B cell (primary cell): Measurements from ENCODE around the gene HOXB4. TPM values are rescaled to one million over a fixed set of nuclear protein-coding genes. Genes with fewer than 3 reads are reported as not detected.
A peak's percentile ranks its signal among the peaks of the same experiment; 100 is the strongest.

Experiments
- ATAC-seq: fragments of 200-7000 bp; cut with Tn5 transposase; one replicate; pipeline ENCODE4 v1.10.0; 2021; ENCODE audit warnings: low read depth, mild to moderate bottlenecking, moderate number of reproducible peaks, moderate library complexity
- CTCF ChIA-PET: fragments of 350-600 bp; sonication (Branson Sonifier 250); formaldehyde crosslinking; loops from one replicate; lab custom pipeline; 2021; ENCODE audit warnings: antibody characterized with exemption, inconsistent platforms; lab: Charles Lee
- POLR2A ChIA-PET: fragments of 350-600 bp; sonication (Branson Sonifier 250); formaldehyde crosslinking; loops from one replicate; lab custom pipeline; 2021; ENCODE audit warnings: antibody characterized with exemption; lab: Charles Lee
- DNase-seq: peaks from one replicate; pipeline ENCODE4 v3.0.0; 2013
- H2AFZ ChIP-seq: 2 replicates; pipeline ENCODE4 v1.6.1; 2012; ENCODE audit warnings: mild to moderate bottlenecking, low read depth, low read length; ENCODE audit not compliant: insufficient read depth, poor library complexity, severe bottlenecking
- H3K27ac ChIP-seq, 2 donors: 1 replicate in 1 of 2; 2 replicates in 1 of 2; pipeline ENCODE4 v1.5.1; 2012 to 2013; ENCODE audit warnings: low read length in 2 of 2, mild to moderate bottlenecking in 2 of 2, moderate library complexity in 1 of 2
- H3K27me3 ChIP-seq, 4 experiments: fragments of 200-600 bp in 1 of 4; sonication (generic) in 1 of 4; replicated peaks in 1 of 4; 1 replicate in 2 of 4; 2 replicates in 2 of 4; pipeline versions ENCODE4 v1.6.1 to v1.7.0; 2013 to 2016; ENCODE audit warnings: low read length in 3 of 4, mild to moderate bottlenecking in 2 of 4, mixed read lengths in 1 of 4, moderate library complexity in 1 of 4; ENCODE audit not compliant: insufficient read depth in 4 of 4, control insufficient read depth in 3 of 4; ENCODE audit errors: control extremely low read depth in 1 of 4
- H3K36me3 ChIP-seq, 2 experiments: replicated peaks in 1 of 2; 1 replicate in 1 of 2; 2 replicates in 1 of 2; pipeline versions ENCODE4 v1.6.1 to v1.7.1; 2013; ENCODE audit warnings: low read length in 1 of 2; ENCODE audit not compliant: insufficient read depth in 2 of 2, control insufficient read depth in 1 of 2; ENCODE audit errors: control extremely low read depth in 1 of 2, extremely low read depth in 1 of 2
- H3K4me1 ChIP-seq, 2 donors: fragments of 200-600 bp in 1 of 2; sonication (generic) in 1 of 2; 1 replicate in 1 of 2; 2 replicates in 1 of 2; pipeline versions ENCODE4 v1.5.1 to v1.6.1; 2013 to 2017; ENCODE audit warnings: low read length in 2 of 2; ENCODE audit not compliant: control insufficient read depth in 2 of 2, insufficient read depth in 2 of 2
- H3K4me2 ChIP-seq: replicated peaks from 2 replicates; pipeline ENCODE3; 2012; ENCODE audit warnings: mild to moderate bottlenecking, low read depth, low read length; ENCODE audit not compliant: poor library complexity, severe bottlenecking
- H3K4me3 ChIP-seq, 5 experiments: fragments of 200-600 bp in 1 of 5; sonication (generic) in 1 of 5; 1 replicate in 3 of 5; 2 replicates in 2 of 5; pipeline versions ENCODE4 v1.5.1 to v1.7.0; 2011 to 2016; ENCODE audit warnings: low read length in 4 of 5, mild to moderate bottlenecking in 4 of 5, low read depth in 2 of 5, control low read depth in 1 of 5, moderate library complexity in 1 of 5; ENCODE audit not compliant: insufficient read depth in 1 of 5; ENCODE audit errors: control extremely low read depth in 1 of 5, extremely low read depth in 1 of 5
- H3K79me2 ChIP-seq: fragments of 200-600 bp; sonication (generic); one replicate; pipeline ENCODE4 v1.6.0; 2016; ENCODE audit warnings: low read length; ENCODE audit not compliant: control insufficient read depth, insufficient read depth
- H3K9ac ChIP-seq: fragments of 200-600 bp; sonication (generic); 2 replicates; pipeline ENCODE4 v1.6.1; 2017; ENCODE audit warnings: mild to moderate bottlenecking, low read length, moderate library complexity
- H3K9me3 ChIP-seq, 3 donors: one replicate each; pipeline versions ENCODE4 v1.6.1 to v1.7.1; 2013; ENCODE audit warnings: low read length in 2 of 3; ENCODE audit not compliant: control insufficient read depth in 2 of 3, insufficient read depth in 1 of 3; ENCODE audit errors: control extremely low read depth in 1 of 3
- H4K20me1 ChIP-seq: 2 replicates; pipeline ENCODE4 v1.6.0; 2012; ENCODE audit warnings: mild to moderate bottlenecking, low read length; ENCODE audit not compliant: insufficient read depth, control insufficient read depth, poor library complexity, severe bottlenecking
- H3K27ac Mint-ChIP-seq: one replicate; pipeline ENCODE4 v1.8.0; 2021; ENCODE audit warnings: mixed read lengths
- H3K27me3 Mint-ChIP-seq: one replicate; pipeline ENCODE4 v1.8.0; 2021; ENCODE audit warnings: mixed read lengths
- H3K4me1 Mint-ChIP-seq: one replicate; pipeline ENCODE4 v1.8.0; 2021; ENCODE audit warnings: mixed read lengths
- H3K4me3 Mint-ChIP-seq: one replicate; pipeline ENCODE4 v1.8.0; 2021; ENCODE audit warnings: mixed read lengths
- H3K9me3 Mint-ChIP-seq: one replicate; pipeline ENCODE4 v1.8.0; 2022; ENCODE audit warnings: mixed read lengths; ENCODE audit not compliant: insufficient read depth
- EZH2 ChIP-seq: IDR thresholded peaks from 2 replicates; pipeline ENCODE4 v1.6.1; 2012; ENCODE audit warnings: borderline replicate concordance, low read depth, mild to moderate bottlenecking, moderate library complexity, low read length; ENCODE audit not compliant: insufficient read depth, poor library complexity, severe bottlenecking
- WGBS: methylation state at CpG from one replicate; pipeline ENCODE4 v1.1.5; 2013; ENCODE audit warnings: missing lambda C conversion rate; ENCODE audit not compliant: insufficient coverage; 5-methylcytosine and 5-hydroxymethylcytosine counted together
- intact Hi-C: fragments of 100-400 bp; cut with micrococcal nuclease; formaldehyde crosslinking; loops from one replicate; pipeline ENCODE4 v1.10.0; 2022
- polyA plus RNA-seq: library from polyadenylated mRNA; depleted of rRNA; stranded (reverse); fragments of >200 nt; gene quantifications from 2 replicates; pipeline ENCODE4 v1.2.3, GENCODE V29; 2012
- total RNA-seq, 2 donors: library from RNA; stranded (reverse); fragments of 120-200 nt in 1 of 2; gene quantifications; 1 replicate in 1 of 2; 2 replicates in 1 of 2; pipeline versions ENCODE4 v1.2.3 to v1.2.4, GENCODE V29; 2013 to 2022
- TF ChIP-seq, protein P1 (sequence below): fragments of 200-600 bp; IDR thresholded peaks from one replicate; pipeline ENCODE4 v1.8.0; 2022; ENCODE audit warnings: antibody characterized with exemption, mild to moderate bottlenecking

HOXB4 gene
- total and polyA plus RNA-seq, 2 donors (not counting 1 experiment from before 2014, with no cell fraction given): 0.85 to 1.7 TPM

DNA sequence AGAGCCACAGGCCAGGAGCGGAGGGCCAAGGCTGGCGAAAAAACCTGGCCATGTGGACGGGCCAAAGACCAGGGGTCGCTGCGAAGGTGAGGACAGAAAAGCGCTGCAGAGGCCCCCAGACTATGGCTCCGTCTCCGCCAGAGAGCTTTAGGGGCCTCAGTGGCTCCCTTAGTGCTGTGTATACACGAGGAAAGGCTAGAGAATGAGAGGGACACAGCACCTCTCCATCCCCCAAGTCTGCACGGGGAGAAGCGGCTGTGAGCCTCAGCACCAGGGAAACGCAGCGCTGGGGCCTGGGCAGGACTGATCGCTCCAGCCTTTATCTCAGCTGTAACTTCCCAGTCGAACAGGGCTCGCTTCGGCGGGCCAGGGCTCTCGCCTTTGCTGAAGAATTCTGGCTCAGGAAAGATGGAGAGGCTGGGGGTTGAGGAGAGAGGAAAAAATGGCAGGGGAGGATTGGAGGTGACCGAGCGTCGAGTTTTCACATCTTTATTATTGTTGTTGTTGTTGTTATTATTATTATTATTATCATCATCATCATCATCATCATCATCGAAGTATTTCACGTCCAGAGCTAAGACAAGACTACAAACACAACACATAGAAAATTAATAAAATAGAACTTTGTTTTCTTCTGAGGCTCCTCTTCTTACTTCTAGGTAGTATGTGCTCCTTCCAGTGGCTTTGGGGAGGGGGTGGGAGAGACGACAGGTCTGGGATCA lies 17.3 kb upstream of the HOXB4 start:
- no peaks in the 10 kb centered on the region for H3K79me2 ChIP-seq
- no peak for TF ChIP-seq EZH2
- TF ChIP-seq, protein P1, sequence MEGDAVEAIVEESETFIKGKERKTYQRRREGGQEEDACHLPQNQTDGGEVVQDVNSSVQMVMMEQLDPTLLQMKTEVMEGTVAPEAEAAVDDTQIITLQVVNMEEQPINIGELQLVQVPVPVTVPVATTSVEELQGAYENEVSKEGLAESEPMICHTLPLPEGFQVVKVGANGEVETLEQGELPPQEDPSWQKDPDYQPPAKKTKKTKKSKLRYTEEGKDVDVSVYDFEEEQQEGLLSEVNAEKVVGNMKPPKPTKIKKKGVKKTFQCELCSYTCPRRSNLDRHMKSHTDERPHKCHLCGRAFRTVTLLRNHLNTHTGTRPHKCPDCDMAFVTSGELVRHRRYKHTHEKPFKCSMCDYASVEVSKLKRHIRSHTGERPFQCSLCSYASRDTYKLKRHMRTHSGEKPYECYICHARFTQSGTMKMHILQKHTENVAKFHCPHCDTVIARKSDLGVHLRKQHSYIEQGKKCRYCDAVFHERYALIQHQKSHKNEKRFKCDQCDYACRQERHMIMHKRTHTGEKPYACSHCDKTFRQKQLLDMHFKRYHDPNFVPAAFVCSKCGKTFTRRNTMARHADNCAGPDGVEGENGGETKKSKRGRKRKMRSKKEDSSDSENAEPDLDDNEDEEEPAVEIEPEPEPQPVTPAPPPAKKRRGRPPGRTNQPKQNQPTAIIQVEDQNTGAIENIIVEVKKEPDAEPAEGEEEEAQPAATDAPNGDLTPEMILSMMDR: no peak
- H3K36me3 ChIP-seq: no peaks in the 10 kb centered on the region
- Mint-ChIP-seq H3K4me1 (peaks cover 49% of the 10 kb centered on the region), H3K9me3 (no peaks in the 10 kb centered on the region), H3K27me3 (peaks cover 90% of the 10 kb centered on the region), H3K4me3 (no peak overlapping the region), H3K27ac (no peak overlapping the region)
- CTCF ChIA-PET: interaction anchor here (0.6 to 5.6 kb wide), 6 partner anchors 103 to 677 kb away, joined by 3 to 68 read pairs (median 7); no protein-coding TSS in a partner anchor
- no peak overlapping the region for H2AFZ ChIP-seq
- peaks cover 0 to 21% (median 0%) of the 10 kb centered on the region in 3 donors for H3K9me3 ChIP-seq
- H3K27me3 ChIP-seq: peaks cover 0 to 99% (median 77%) of the 10 kb centered on the region in 4 experiments
- H3K27ac ChIP-seq: no peak overlapping the region
- intact Hi-C loops: loop anchor here (5.0 kb wide), 1 partner anchor 132 kb away; the partner anchor contains the start of gene HOXB13
- DNase-seq (no peak), ATAC-seq (no peak)
- peaks cover 52 to 56% of the 10 kb centered on the region in 2 donors for H3K4me1 ChIP-seq
- H3K4me3 ChIP-seq: no peak overlapping the region
- WGBS: 91% methylated on average over 15 of the region's 25 CpGs
- H4K20me1 ChIP-seq: peaks cover 8% of the 10 kb centered on the region
- no peak overlapping the region for H3K9ac ChIP-seq
- peak overlapping the region; percentile 94 for H3K4me2 ChIP-seq
- POLR2A ChIA-PET: no interaction called here
